OCI-LY7 (cell line): Measurements from ENCODE around the gene HABP4. TPM values are rescaled to one million over a fixed set of nuclear protein-coding genes. Genes with fewer than 3 reads are reported as not detected.

ENCODE experiments used
- BruUV-seq: library from RNA; stranded (reverse); fragments of 400-500 nt; replicated peaks from 2 replicates; lab custom pipeline; 2021; lab: Mats Ljungman, UMichigan
- CTCF ChIA-PET: fragments of 300-600 bp; sonication (Branson Sonifier 250); formaldehyde crosslinking; loops from one replicate; lab custom pipeline; 2022; ENCODE audit warnings: antibody characterized with exemption; ENCODE audit not compliant: unreplicated experiment; lab: Charles Lee
- POLR2A ChIA-PET: fragments of 300-600 bp; sonication (Branson Sonifier 250); formaldehyde crosslinking; loops from one replicate; lab custom pipeline; 2022; ENCODE audit warnings: antibody characterized with exemption; lab: Charles Lee
- DNase-seq: peaks from one replicate; pipeline ENCODE4 v3.0.0-alpha.2; 2015; ENCODE audit warnings: low spot score
- H2AFZ ChIP-seq: fragments of 200-600 bp; sonication (generic), shearing (Covaris generic); 2 replicates; pipeline ENCODE4 v1.6.1; 2014; ENCODE audit warnings: mild to moderate bottlenecking, antibody characterized with exemption, low read length, moderate library complexity
- H3K27ac ChIP-seq: fragments of 200-600 bp; sonication (generic); 2 replicates; pipeline ENCODE4 v1.5.1; 2014; ENCODE audit warnings: mixed run types, low read depth, mild to moderate bottlenecking, moderate library complexity, low read length, inconsistent platforms; ENCODE audit not compliant: poor library complexity, severe bottlenecking
- H3K36me3 ChIP-seq: fragments of 200-600 bp; sonication (generic); 2 replicates; pipeline ENCODE4 v1.6.1; 2014; ENCODE audit warnings: mild to moderate bottlenecking, antibody characterized with exemption, low read length, moderate library complexity, mixed read lengths; ENCODE audit not compliant: insufficient read depth
- H3K4me1 ChIP-seq: fragments of 200-600 bp; sonication (generic); 2 replicates; pipeline ENCODE4 v1.5.1; 2014; ENCODE audit warnings: mild to moderate bottlenecking, low read length; ENCODE audit not compliant: insufficient read depth, poor library complexity, severe bottlenecking
- H3K4me2 ChIP-seq: fragments of 200-600 bp; sonication (generic); 2 replicates; pipeline ENCODE4 v1.6.1; 2014; ENCODE audit warnings: mild to moderate bottlenecking, low read length
- H3K4me3 ChIP-seq: fragments of 200-600 bp; sonication (generic); 2 replicates; pipeline ENCODE4 v1.5.1; 2014; ENCODE audit warnings: mild to moderate bottlenecking, low read depth, low read length; ENCODE audit not compliant: poor library complexity, severe bottlenecking
- H3K79me2 ChIP-seq: fragments of 200-600 bp; sonication (generic); 2 replicates; pipeline ENCODE4 v1.6.1; 2016; ENCODE audit warnings: low read depth, mild to moderate bottlenecking, low read length, moderate library complexity, mixed read lengths; ENCODE audit not compliant: insufficient read depth
- H3K9me2 ChIP-seq: fragments of 200-600 bp; sonication (generic); 2 replicates; pipeline ENCODE4 v1.6.1; 2016; ENCODE audit warnings: mild to moderate bottlenecking, low read length, mixed read lengths; ENCODE audit not compliant: insufficient read depth
- H3K9me3 ChIP-seq: fragments of 200-600 bp; sonication (generic); 2 replicates; pipeline ENCODE4 v1.6.1; 2014; ENCODE audit warnings: mild to moderate bottlenecking, mixed run types, low read length, mixed read lengths
- H4K20me1 ChIP-seq: fragments of 200-600 bp; sonication (generic); 2 replicates; pipeline ENCODE4 v1.6.1; 2014; ENCODE audit warnings: mild to moderate bottlenecking, antibody characterized with exemption, low read length, moderate library complexity, mixed read lengths; ENCODE audit not compliant: insufficient read depth
- EZH2phosphoT487 ChIP-seq: fragments of 200-600 bp; sonication (generic); IDR thresholded peaks from 2 replicates; pipeline ENCODE4 v1.6.1; 2018; ENCODE audit warnings: low read depth, borderline replicate concordance, mild to moderate bottlenecking, mixed run types, antibody characterized with exemption, low read length, moderate library complexity, mixed read lengths
- intact Hi-C: fragments of 100-400 bp; cut with micrococcal nuclease; formaldehyde crosslinking; loops from one replicate; pipeline ENCODE4 v1.10.0; 2022; ENCODE audit not compliant: unreplicated experiment
- total RNA-seq, 2 experiments: library from RNA; depleted of rRNA in 1 of 2; stranded (reverse); fragments of >200 nt in 1 of 2; shearing (Covaris generic) in 1 of 2; gene quantifications; 2 replicates each; pipeline ENCODE4 v1.2.3, GENCODE V29; 2014 to 2022
- TF ChIP-seq, protein P1 (sequence below): fragments of 200-600 bp; sonication (generic); conservative IDR thresholded peaks from 2 replicates; pipeline ENCODE4 v1.5.1; 2014; ENCODE audit warnings: mild to moderate bottlenecking, antibody characterized with exemption, low read length, moderate library complexity, mixed read lengths

Gene HABP4
- total RNA-seq, 2 experiments from 2014 or later: 6.0 to 11.0 TPM

DNA sequence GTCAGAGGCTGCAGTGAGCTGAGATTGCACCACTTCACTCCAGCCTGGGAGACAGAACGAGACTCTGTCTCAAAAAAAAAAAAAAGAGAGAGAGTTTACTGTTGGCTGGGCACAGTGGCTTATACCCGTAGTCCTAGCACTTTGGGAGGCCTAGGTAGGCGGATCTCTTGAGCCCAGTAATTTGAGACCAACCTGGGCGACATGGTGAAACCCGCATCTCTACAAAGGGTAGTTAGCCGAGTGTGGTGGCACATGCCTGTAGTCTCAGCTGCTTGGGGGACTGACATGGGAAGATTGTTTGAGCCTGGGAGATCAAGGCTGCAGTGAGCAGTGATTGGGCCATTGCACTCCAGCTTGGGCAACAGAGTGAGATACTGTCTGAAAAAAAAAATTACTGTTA lies 12.6 kb downstream of the HABP4 start:
- H3K4me2 ChIP-seq: no peak overlapping the region
- intact Hi-C loops: no loop called here
- no peaks in the 10 kb centered on the region for H3K36me3 ChIP-seq
- CTCF ChIA-PET: no interaction called here
- no TSS peak for BruUV-seq
- H3K9me3 ChIP-seq: no peaks in the 10 kb centered on the region
- no peak overlapping the region for H3K27ac ChIP-seq
- no peaks in the 10 kb centered on the region for H4K20me1 ChIP-seq
- no peaks in the 10 kb centered on the region for H3K4me1 ChIP-seq
- no peaks in the 10 kb centered on the region for H3K79me2 ChIP-seq
- no peak overlapping the region for H3K4me3 ChIP-seq
- no peak for DNase-seq
- H3K9me2 ChIP-seq: no peaks in the 10 kb centered on the region
- POLR2A ChIA-PET: no interaction called here
- no peak for TF ChIP-seq EZH2phosphoT487
- TF ChIP-seq, protein P1, sequence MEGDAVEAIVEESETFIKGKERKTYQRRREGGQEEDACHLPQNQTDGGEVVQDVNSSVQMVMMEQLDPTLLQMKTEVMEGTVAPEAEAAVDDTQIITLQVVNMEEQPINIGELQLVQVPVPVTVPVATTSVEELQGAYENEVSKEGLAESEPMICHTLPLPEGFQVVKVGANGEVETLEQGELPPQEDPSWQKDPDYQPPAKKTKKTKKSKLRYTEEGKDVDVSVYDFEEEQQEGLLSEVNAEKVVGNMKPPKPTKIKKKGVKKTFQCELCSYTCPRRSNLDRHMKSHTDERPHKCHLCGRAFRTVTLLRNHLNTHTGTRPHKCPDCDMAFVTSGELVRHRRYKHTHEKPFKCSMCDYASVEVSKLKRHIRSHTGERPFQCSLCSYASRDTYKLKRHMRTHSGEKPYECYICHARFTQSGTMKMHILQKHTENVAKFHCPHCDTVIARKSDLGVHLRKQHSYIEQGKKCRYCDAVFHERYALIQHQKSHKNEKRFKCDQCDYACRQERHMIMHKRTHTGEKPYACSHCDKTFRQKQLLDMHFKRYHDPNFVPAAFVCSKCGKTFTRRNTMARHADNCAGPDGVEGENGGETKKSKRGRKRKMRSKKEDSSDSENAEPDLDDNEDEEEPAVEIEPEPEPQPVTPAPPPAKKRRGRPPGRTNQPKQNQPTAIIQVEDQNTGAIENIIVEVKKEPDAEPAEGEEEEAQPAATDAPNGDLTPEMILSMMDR: no peak
- no peak overlapping the region for H2AFZ ChIP-seq

DNA sequence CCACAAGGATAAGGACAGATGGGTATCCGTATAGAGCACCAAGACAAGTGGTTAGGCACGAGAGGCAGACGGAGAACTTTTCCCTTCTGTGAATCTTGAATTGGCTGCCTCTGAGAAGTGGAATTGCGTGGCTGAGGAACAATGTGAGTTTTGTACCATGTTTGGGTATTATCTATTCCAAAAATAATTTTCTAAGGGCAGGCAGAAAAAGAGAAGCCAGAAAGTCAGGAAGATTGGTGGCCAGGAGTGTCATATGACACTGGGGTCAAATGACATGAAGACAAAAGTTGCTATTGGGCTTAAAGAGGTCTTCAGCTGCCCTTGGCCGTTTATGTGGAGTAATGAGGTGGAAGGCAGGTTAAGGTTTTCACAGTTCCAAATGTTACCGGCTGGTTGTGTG lies 14.5 kb downstream of the HABP4 start:
- TF ChIP-seq, protein P1: no peak
- Histone ChIP-seq H3K9me3 (no peaks in the 10 kb centered on the region), H2AFZ (no peak overlapping the region), H4K20me1 (no peaks in the 10 kb centered on the region), H3K4me3 (no peak overlapping the region), H3K9me2 (no peaks in the 10 kb centered on the region), H3K4me1 (no peaks in the 10 kb centered on the region), H3K4me2 (no peak overlapping the region), H3K36me3 (peaks cover 7% of the 10 kb centered on the region; the same call in 1 of the 2 replicates), H3K27ac (no peak overlapping the region), H3K79me2 (no peaks in the 10 kb centered on the region)
- intact Hi-C loops: loop anchor here (2.0 kb wide), 1 partner anchor 26 kb away; no protein-coding TSS in a partner anchor
- ChIA-PET POLR2A (no interaction called here), CTCF (no interaction called here)
- BruUV-seq: no TSS peak
- no peak for DNase-seq

DNA sequence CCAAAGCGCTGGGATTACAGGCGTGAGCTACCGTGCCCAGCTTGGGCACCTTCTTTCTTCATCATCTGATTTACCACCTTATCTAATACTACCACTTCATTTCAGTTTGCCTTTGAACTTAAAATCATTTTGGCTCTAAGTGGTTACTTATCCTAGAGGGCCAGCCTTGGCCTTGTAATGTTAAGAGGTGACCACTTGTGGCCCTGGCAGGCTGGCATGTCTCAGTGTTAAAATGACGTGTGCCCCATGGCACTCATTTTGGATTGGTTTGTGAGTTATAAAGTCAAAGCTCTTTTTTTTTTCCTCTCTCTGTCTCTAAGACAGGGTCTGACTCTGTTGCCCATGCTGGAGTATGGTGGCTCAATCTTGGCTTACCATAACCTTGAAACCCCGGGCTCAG lies 17.8 kb downstream of the HABP4 start:
- Histone ChIP-seq H3K27ac (no peak overlapping the region), H3K79me2 (no peaks in the 10 kb centered on the region), H3K9me3 (no peaks in the 10 kb centered on the region), H3K4me3 (no peak overlapping the region), H3K4me1 (no peaks in the 10 kb centered on the region), H4K20me1 (no peaks in the 10 kb centered on the region), H3K4me2 (no peak overlapping the region), H3K9me2 (no peaks in the 10 kb centered on the region), H3K36me3 (peaks cover 12% of the 10 kb centered on the region), H2AFZ (no peak overlapping the region)
- intact Hi-C loops: no loop called here
- BruUV-seq: no TSS peak
- TF ChIP-seq EZH2phosphoT487: no peak
- TF ChIP-seq, protein P1: no peak
- CTCF ChIA-PET: interaction anchor here (0.5 kb wide), 1 partner anchor 823 kb away, joined by 3 read pairs; no protein-coding TSS in a partner anchor
- POLR2A ChIA-PET: interaction anchor here (0.8 to 1.3 kb wide), 3 partner anchors 9 to 107 kb away, joined by 4 read pairs; partner anchors contain the start of gene HABP4
- DNase-seq: no peak
